ENCODE data around the gene DDX19B.
"Not testable (repeated sequence)": the region's sequence is repeated elsewhere in the genome, so short reads cannot be mapped to it uniquely, and the experiment has no call there.

The DDX19B gene

GRCh38 chr16:70269471-70269870, 29.5 kb upstream of the DDX19B start:
- H3K27ac ChIP-seq, result no peak overlapping the region
- no peak for TF ChIP-seq CTCF (conservative IDR thresholded peaks at IDR 0.05)
- no peak for TF ChIP-seq ZFX (IDR thresholded peaks at IDR 0.05)

- TF ChIP-seq CTCF (conservative IDR thresholded peaks at IDR 0.05) (no peak), ZFX (IDR thresholded peaks at IDR 0.05) (no peak)
Measured at GRCh38 chr16:70270176-70270575, 28.8 kb upstream of the DDX19B start.

GRCh38 chr16:70271696-70272095, 27.3 kb upstream of the DDX19B start:
- no peak for TF ChIP-seq CTCF (conservative IDR thresholded peaks at IDR 0.05)
- no peak for TF ChIP-seq ZFX (IDR thresholded peaks at IDR 0.05)
- H3K27ac ChIP-seq, result no peak overlapping the region

More at GRCh38 chr16:70270176-70270575, 28.8 kb upstream of the DDX19B start:
- no peak overlapping the region for H3K27ac ChIP-seq

- TF ChIP-seq CTCF (conservative IDR thresholded peaks at IDR 0.05) (no peak), ZFX (IDR thresholded peaks at IDR 0.05) (no peak)
- H3K27ac ChIP-seq, result no peak overlapping the region
Measured at GRCh38 chr16:70276392-70276791, 22.6 kb upstream of the DDX19B start.

GRCh38 chr16:70287304-70287971, 11.5 kb upstream of the DDX19B start:
- H3K27ac ChIP-seq, result peak overlapping the region; percentile 97

- TF ChIP-seq ZFX (IDR thresholded peaks at IDR 0.05), result peak; percentile 92; the same call in 1 of the 2 replicates
- no peak for TF ChIP-seq CTCF (conservative IDR thresholded peaks at IDR 0.05)
- peak within 1 kb of the TSS; percentile 97 for H3K27ac ChIP-seq
Measured at GRCh38 chr16:70289229-70290094, 9.5 kb upstream of the DDX19B start, which contains the start of gene AARS1. Gene AARS1, minus strand, starts transcription at chr16:70289506. Its CDS starts 6,743 bp downstream, at chr16:70282763.

GRCh38 chr16:70290949-70291519, 8.0 kb upstream of the DDX19B start:
- TF ChIP-seq CTCF (conservative IDR thresholded peaks at IDR 0.05) (no peak), ZFX (IDR thresholded peaks at IDR 0.05) (no peak)
- H3K27ac ChIP-seq, result no peak overlapping the region

GRCh38 chr16:70292148-70292547, 6.8 kb upstream of the DDX19B start:
- not testable (repeated sequence) for H3K27ac ChIP-seq
